Measurements from ENCODE around the gene RAB8A. TPM values are rescaled to one million over a fixed set of nuclear protein-coding genes. Genes with fewer than 3 reads are reported as not detected.
A peak's percentile ranks its signal among the peaks of the same experiment; 100 is the strongest.

The RAB8A gene
- total RNA-seq, 4 donors from 2014 or later = 8.3 to 12.1 (median 9.2) TPM

- intact Hi-C loops (cut with DNase I; ENCODE audit: low total_unique reads) (loop anchor here (5.0 kb wide), 1 partner anchor 985 kb away; a partner anchor contains a TSS), in situ Hi-C loops (cut with MboI; ENCODE audit: low sequenced_read_pairs in 4 of 4) (loop anchor here in 1 of 4 donors (10.0 kb wide), 1 partner anchor 82 kb away; the partner anchor contains the start of gene AP1M1)
- no peak for ATAC-seq
- Histone ChIP-seq H3K27ac (peak overlapping the region in 3 of 4 donors; percentile 90 to 95 (median 92)), H3K4me1 (peaks cover 11 to 23% of the 10 kb centered on the region in 2 donors), H3K27me3 (no peaks in the 10 kb centered on the region), H3K36me3 (no peaks in the 10 kb centered on the region), H3K4me3 (peak overlapping the region in 3 of 4 donors; percentile 87 to 91 (median 89)), H3K9me3 (no peaks in the 10 kb centered on the region)
- TF ChIP-seq CTCF (IDR thresholded peaks at IDR 0.05 in 4 of 5, conservative IDR thresholded peaks at IDR 0.05 in 1 of 5) = no peak
- TF ChIP-seq POLR2A (IDR thresholded peaks at IDR 0.05) = no peak
- DNase-seq = no peak
Measured at GRCh38 chr19:16112778-16113177, 1.1 kb downstream of the RAB8A start.

- no peak for TF ChIP-seq POLR2A (IDR thresholded peaks at IDR 0.05)
- no peak for TF ChIP-seq CTCF (IDR thresholded peaks at IDR 0.05 in 4 of 5, conservative IDR thresholded peaks at IDR 0.05 in 1 of 5)
- ATAC-seq (no peak), DNase-seq (no peak)
- H3K36me3 ChIP-seq = peaks cover 0 to 9% of the 10 kb centered on the region in 2 donors
- in situ Hi-C loops (cut with MboI; ENCODE audit: low sequenced_read_pairs in 4 of 4) (loop anchor here in 1 of 4 donors (10.0 kb wide), 1 partner anchor 81 kb away; the partner anchor contains the start of gene AP1M1), intact Hi-C loops (cut with DNase I; ENCODE audit: low total_unique reads) (loop anchor here (5.0 kb wide), 1 partner anchor 986 kb away; a partner anchor contains a TSS)
- H3K4me1 ChIP-seq = peaks cover 11 to 23% of the 10 kb centered on the region in 2 donors
- H3K4me3 ChIP-seq = no peak overlapping the region
- no peaks in the 10 kb centered on the region for H3K27me3 ChIP-seq
- H3K27ac ChIP-seq = no peak overlapping the region
- H3K9me3 ChIP-seq = no peaks in the 10 kb centered on the region
Measured at GRCh38 chr19:16113727-16114126, 2.0 kb downstream of the RAB8A start.

GRCh38 chr19:16115301-16116039 is 3.8 kb downstream of the RAB8A start:
- no peak for DNase-seq
- peaks cover 0 to 25% of the 10 kb centered on the region in 2 donors for H3K36me3 ChIP-seq
- in situ Hi-C loops (cut with MboI; ENCODE audit: low sequenced_read_pairs in 4 of 4) (loop anchor here in 1 of 4 donors (10.0 kb wide), 1 partner anchor 79 kb away; the partner anchor contains the start of gene AP1M1), intact Hi-C loops (cut with DNase I; ENCODE audit: low total_unique reads) (no loop called here)
- no peak overlapping the region for H3K4me3 ChIP-seq
- no peak for ATAC-seq
- no peak for TF ChIP-seq CTCF (IDR thresholded peaks at IDR 0.05 in 4 of 5, conservative IDR thresholded peaks at IDR 0.05 in 1 of 5)
- H3K9me3 ChIP-seq = no peaks in the 10 kb centered on the region
- no peak overlapping the region for H3K27ac ChIP-seq
- H3K27me3 ChIP-seq = no peaks in the 10 kb centered on the region
- H3K4me1 ChIP-seq = peaks cover 11 to 23% of the 10 kb centered on the region in 2 donors

GRCh38 chr19:16116067-16116466 is 4.4 kb downstream of the RAB8A start:
- peaks cover 11 to 20% of the 10 kb centered on the region in 2 donors for H3K4me1 ChIP-seq
- intact Hi-C loops (cut with DNase I; ENCODE audit: low total_unique reads) = no loop called here
- no peak overlapping the region for H3K4me3 ChIP-seq
- H3K36me3 ChIP-seq = peaks cover 0 to 31% of the 10 kb centered on the region in 2 donors
- ATAC-seq (no peak), DNase-seq (no peak)
- TF ChIP-seq POLR2A (IDR thresholded peaks at IDR 0.05) = no peak
- no peak for TF ChIP-seq CTCF (IDR thresholded peaks at IDR 0.05 in 4 of 5, conservative IDR thresholded peaks at IDR 0.05 in 1 of 5)
- in situ Hi-C loops (cut with MboI; ENCODE audit: low sequenced_read_pairs in 4 of 4) = loop anchor here in 1 of 4 donors (10.0 kb wide), 1 partner anchor 79 kb away; the partner anchor contains the start of gene AP1M1
- H3K27ac ChIP-seq = no peak overlapping the region
- no peaks in the 10 kb centered on the region for H3K27me3 ChIP-seq
- H3K9me3 ChIP-seq = no peaks in the 10 kb centered on the region
